Glomerular visceral epithelial cell (primary cell): ENCODE results near the gene GIN1.
"Not testable (repeated sequence)": the region's sequence is repeated elsewhere in the genome, so short reads cannot be mapped to it uniquely, and the experiment has no call there.

Experiments used
- DNase-seq: peaks from one replicate; pipeline ENCODE4 v3.0.0-alpha.2; 2016; ENCODE audit errors: extremely low spot score

Gene GIN1

GRCh38 chr5:103110403-103110802, 9.5 kb downstream of the GIN1 start:
- DNase-seq = no peak

- DNase-seq = no peak
These were observed 10.7 kb downstream of the GIN1 start for GRCh38 chr5:103109277-103109676.

- DNase-seq = no peak
These were observed 11.9 kb downstream of the GIN1 start for GRCh38 chr5:103108086-103108485.

GRCh38 chr5:103102234-103102633, 17.7 kb downstream of the GIN1 start:
- DNase-seq = no peak

- DNase-seq = no peak
These were observed 18.7 kb downstream of the GIN1 start for GRCh38 chr5:103101079-103101750.

GRCh38 chr5:103098993-103099392, 20.9 kb downstream of the GIN1 start:
- DNase-seq = no peak

GRCh38 chr5:103094737-103095136, 25.2 kb downstream of the GIN1 start:
- no peak for DNase-seq

- no peak for DNase-seq
These were observed 26.2 kb downstream of the GIN1 start for GRCh38 chr5:103093727-103094126.

GRCh38 chr5:103092676-103093075, 27.3 kb downstream of the GIN1 start:
- no peak for DNase-seq

- DNase-seq = no peak
These were observed 29.1 kb downstream of the GIN1 start for GRCh38 chr5:103090791-103091190.

GRCh38 chr5:103089272-103089671, 30.7 kb downstream of the GIN1 start:
- no peak for DNase-seq

- no peak for DNase-seq
These were observed 33.4 kb downstream of the GIN1 start for GRCh38 chr5:103086547-103086946.

GRCh38 chr5:103079796-103080195, 40.1 kb downstream of the GIN1 start:
- DNase-seq = no peak

GRCh38 chr5:103075442-103075841, 44.5 kb downstream of the GIN1 start:
- DNase-seq = no peak

- not testable (repeated sequence) for DNase-seq
These were observed 46.4 kb downstream of the GIN1 start for GRCh38 chr5:103073500-103073899.

- no peak for DNase-seq
These were observed 53.6 kb downstream of the GIN1 start for GRCh38 chr5:103066326-103066725.

GRCh38 chr5:103060424-103060954, 59.4 kb downstream of the GIN1 start:
- no peak for DNase-seq

GRCh38 chr5:103059525-103059924, 60.4 kb downstream of the GIN1 start:
- DNase-seq = no peak

GRCh38 chr5:103057208-103058130, 62.5 kb downstream of the GIN1 start:
- DNase-seq = peak; percentile 29

- DNase-seq = not testable (repeated sequence)
These were observed 73.2 kb downstream of the GIN1 start for GRCh38 chr5:103046706-103047105.

GRCh38 chr5:103041071-103041676, 78.8 kb downstream of the GIN1 start:
- DNase-seq = peak; percentile 59
